Large intestine (tissue), 3 donors: ENCODE data around the gene RPL6. TPM values are rescaled to one million over a fixed set of nuclear protein-coding genes. Genes with fewer than 3 reads are reported as not detected.
"Not testable (repeated sequence)": the region's sequence is repeated elsewhere in the genome, so short reads cannot be mapped to it uniquely, and the experiment has no call there.

Experiments used
- DNase-seq, 2 donors: peaks; one replicate each; pipeline versions ENCODE4 v3.0.0 to v3.0.0-alpha.2; 2013
- H3K27ac ChIP-seq: one replicate; pipeline ENCODE4 v1.5.1; 2013; ENCODE audit warnings: low read length
- H3K27me3 ChIP-seq: 2 replicates; pipeline ENCODE4 v1.6.1; 2013; ENCODE audit warnings: low read length; ENCODE audit not compliant: control insufficient read depth, insufficient read depth
- H3K36me3 ChIP-seq: 2 replicates; pipeline ENCODE4 v1.6.1; 2013; ENCODE audit warnings: low read length; ENCODE audit not compliant: control insufficient read depth, insufficient read depth
- H3K4me1 ChIP-seq: one replicate; pipeline ENCODE4 v1.6.1; 2013; ENCODE audit warnings: low read length; ENCODE audit not compliant: control insufficient read depth, insufficient read depth
- H3K4me3 ChIP-seq: one replicate; pipeline ENCODE4 v1.5.1; 2013; ENCODE audit warnings: low read length
- H3K9me3 ChIP-seq: one replicate; pipeline ENCODE4 v1.6.1; 2013; ENCODE audit warnings: mild to moderate bottlenecking, low read depth, low read length, moderate library complexity; ENCODE audit not compliant: control insufficient read depth
- WGBS: methylation state at CpG from one replicate; pipeline ENCODE4 v1.1.5; 2013; ENCODE audit warnings: low lambda C conversion rate; ENCODE audit not compliant: insufficient coverage; 5-methylcytosine and 5-hydroxymethylcytosine counted together
- polyA plus RNA-seq: library from polyadenylated mRNA; unstranded; fragments of 120-200 nt; gene quantifications from one replicate; pipeline ENCODE4 v1.2.1, GENCODE V29; 2013

Gene RPL6
- polyA plus RNA-seq, 1 donor: 2,028 TPM

DNA sequence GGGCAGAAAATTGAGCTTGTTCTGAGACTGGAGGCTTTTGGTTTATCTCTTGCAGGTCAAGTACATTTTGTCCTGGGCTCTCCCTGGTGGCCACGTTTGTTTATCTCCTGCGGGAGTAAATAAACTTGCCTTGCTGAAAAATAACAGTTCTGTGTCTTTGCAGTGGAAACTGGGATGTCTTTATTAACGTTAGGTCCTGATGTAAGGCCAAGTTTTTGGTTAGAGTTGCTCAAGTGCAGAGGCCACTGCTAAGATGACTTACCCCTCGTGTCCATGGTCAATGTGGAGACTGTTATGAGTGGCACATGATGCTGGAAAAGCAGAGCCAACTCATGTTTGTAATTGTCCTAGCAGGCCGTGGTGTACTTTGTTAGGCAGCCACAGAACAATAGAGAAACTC lies 13.1 kb upstream of the RPL6 start:
- H3K36me3 ChIP-seq: no peaks in the 10 kb centered on the region
- WGBS: no CpG with 5 or more reads among the region's 5 CpGs
- DNase-seq: no peak
- H3K27ac ChIP-seq: no peak overlapping the region
- H3K4me3 ChIP-seq: no peak overlapping the region
- peaks cover 9% of the 10 kb centered on the region for H3K4me1 ChIP-seq
- H3K27me3 ChIP-seq: no peaks in the 10 kb centered on the region
- H3K9me3 ChIP-seq: no peaks in the 10 kb centered on the region

DNA sequence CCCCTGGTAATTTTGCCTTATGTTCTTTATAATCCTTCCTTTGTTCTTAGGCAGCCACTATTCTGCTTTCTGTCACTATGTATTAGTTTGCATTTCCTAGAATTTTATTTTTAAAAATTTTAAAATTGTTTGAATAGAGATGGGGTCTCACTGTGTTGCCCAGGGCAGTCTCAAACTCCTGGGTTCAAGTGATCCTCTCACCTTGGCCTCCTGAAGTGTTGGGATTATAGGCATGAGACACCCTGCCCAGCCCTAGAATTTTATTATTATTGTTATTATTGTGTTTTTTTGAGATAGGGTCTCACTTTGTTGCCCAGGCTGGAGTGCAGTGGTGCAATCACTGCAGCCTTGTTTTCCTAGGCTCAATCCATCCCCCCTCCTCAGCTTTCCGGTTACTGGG lies 12.0 kb upstream of the RPL6 start:
- no peaks in the 10 kb centered on the region for H3K9me3 ChIP-seq
- H3K27ac ChIP-seq: no peak overlapping the region
- no peaks in the 10 kb centered on the region for H3K27me3 ChIP-seq
- peaks cover 9% of the 10 kb centered on the region for H3K4me1 ChIP-seq
- no peak overlapping the region for H3K4me3 ChIP-seq
- no CpG with 5 or more reads among the region's 1 CpG for WGBS
- H3K36me3 ChIP-seq: no peaks in the 10 kb centered on the region
- no peak for DNase-seq

GRCh38 chr12:112420740-112421139 lies 11.3 kb upstream of the RPL6 start:
- DNase-seq: no peak
- no peak overlapping the region for H3K4me3 ChIP-seq
- no peaks in the 10 kb centered on the region for H3K9me3 ChIP-seq
- no peaks in the 10 kb centered on the region for H3K36me3 ChIP-seq
- 48% methylated on average over 2 of the region's 3 CpGs for WGBS
- no peaks in the 10 kb centered on the region for H3K27me3 ChIP-seq
- no peak overlapping the region for H3K27ac ChIP-seq
- H3K4me1 ChIP-seq: peaks cover 9% of the 10 kb centered on the region

- Histone ChIP-seq H3K4me1 (peaks cover 9% of the 10 kb centered on the region), H3K9me3 (no peaks in the 10 kb centered on the region), H3K36me3 (no peaks in the 10 kb centered on the region), H3K27ac (peak overlapping the region; percentile 95), H3K4me3 (peak overlapping the region; percentile 98), H3K27me3 (no peaks in the 10 kb centered on the region)
- peak; percentile 67 to 76 for DNase-seq
- no CpG with 5 or more reads among the region's 31 CpGs for WGBS
These were observed 10.1 kb upstream of the RPL6 start for GRCh38 chr12:112419297-112420133.

DNA sequence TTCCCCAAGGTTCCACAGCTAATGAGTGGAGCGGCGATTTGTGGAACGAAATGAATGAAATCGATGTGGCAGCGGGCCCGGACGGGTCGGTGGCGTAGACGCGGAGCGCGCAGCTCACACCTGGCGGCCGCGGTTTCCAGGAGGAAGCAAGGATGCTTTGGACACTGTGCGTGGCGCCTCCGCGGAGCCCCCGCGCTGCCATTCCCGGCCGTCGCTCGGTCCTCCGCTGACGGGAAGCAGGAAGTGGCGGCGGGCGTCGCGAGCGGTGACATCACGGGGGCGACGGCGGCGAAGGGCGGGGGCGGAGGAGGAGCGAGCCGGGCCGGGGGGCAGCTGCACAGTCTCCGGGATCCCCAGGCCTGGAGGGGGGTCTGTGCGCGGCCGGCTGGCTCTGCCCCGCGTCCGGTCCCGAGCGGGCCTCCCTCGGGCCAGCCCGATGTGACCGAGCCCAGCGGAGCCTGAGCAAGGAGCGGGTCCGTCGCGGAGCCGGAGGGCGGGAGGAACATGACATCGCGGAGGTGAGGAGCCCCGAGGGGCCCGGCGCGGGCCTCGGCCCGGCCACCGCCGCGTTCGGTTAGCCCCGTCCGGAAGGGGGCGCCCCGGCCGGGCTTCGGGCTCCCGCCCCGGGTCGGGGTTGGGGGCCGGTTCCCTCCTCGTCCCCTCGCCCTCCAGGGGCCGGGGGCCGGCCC lies 9.3 kb upstream of the RPL6 start, which contains the start of gene PTPN11:
Gene PTPN11, plus strand, starts transcription at position 340 of the 689 bp plus-strand sequence. Its CDS starts 165 bp downstream, at position 505.
- Histone ChIP-seq H3K27me3 (no peaks in the 10 kb centered on the region), H3K36me3 (no peaks in the 10 kb centered on the region), H3K4me1 (peaks cover 9% of the 10 kb centered on the region), H3K4me3 (peak within 1 kb of the TSS; percentile 98), H3K27ac (peak within 1 kb of the TSS; percentile 95), H3K9me3 (no peaks in the 10 kb centered on the region)
- WGBS: no CpG with 5 or more reads among the region's 89 CpGs
- peak; percentile 77 to 93 for DNase-seq

DNA sequence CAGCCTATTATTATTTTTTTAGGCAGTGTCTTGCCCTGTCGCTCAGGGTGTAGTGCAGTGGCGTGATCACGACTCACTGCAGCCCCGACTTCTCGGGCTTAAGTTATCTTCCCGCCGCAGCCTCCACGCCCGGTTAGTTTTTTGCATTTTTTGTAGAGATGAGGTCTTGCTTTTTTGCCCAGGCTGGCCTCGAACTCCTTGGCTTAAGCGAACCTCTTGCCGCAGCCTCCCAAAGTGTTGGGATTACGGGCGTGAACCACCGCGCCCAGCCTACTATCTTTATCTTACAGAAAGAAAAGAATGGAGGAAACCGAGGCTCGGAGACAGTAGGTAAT lies 8.8 kb upstream of the RPL6 start:
- no peak for DNase-seq
- Histone ChIP-seq H3K27me3 (no peaks in the 10 kb centered on the region), H3K4me3 (peak overlapping the region; percentile 98), H3K9me3 (no peaks in the 10 kb centered on the region), H3K4me1 (peaks cover 9% of the 10 kb centered on the region), H3K36me3 (no peaks in the 10 kb centered on the region), H3K27ac (peak overlapping the region; percentile 95)
- 0% methylated on average over 1 of the region's 18 CpGs for WGBS

- not testable (repeated sequence) for DNase-seq, H3K27me3 ChIP-seq, H3K27ac ChIP-seq, H3K9me3 ChIP-seq, H3K36me3 ChIP-seq, H3K4me3 ChIP-seq, H3K4me1 ChIP-seq
- WGBS: no CpG with 5 or more reads among the region's 4 CpGs
These were observed 6.1 kb upstream of the RPL6 start for GRCh38 chr12:112415457-112415856.

DNA sequence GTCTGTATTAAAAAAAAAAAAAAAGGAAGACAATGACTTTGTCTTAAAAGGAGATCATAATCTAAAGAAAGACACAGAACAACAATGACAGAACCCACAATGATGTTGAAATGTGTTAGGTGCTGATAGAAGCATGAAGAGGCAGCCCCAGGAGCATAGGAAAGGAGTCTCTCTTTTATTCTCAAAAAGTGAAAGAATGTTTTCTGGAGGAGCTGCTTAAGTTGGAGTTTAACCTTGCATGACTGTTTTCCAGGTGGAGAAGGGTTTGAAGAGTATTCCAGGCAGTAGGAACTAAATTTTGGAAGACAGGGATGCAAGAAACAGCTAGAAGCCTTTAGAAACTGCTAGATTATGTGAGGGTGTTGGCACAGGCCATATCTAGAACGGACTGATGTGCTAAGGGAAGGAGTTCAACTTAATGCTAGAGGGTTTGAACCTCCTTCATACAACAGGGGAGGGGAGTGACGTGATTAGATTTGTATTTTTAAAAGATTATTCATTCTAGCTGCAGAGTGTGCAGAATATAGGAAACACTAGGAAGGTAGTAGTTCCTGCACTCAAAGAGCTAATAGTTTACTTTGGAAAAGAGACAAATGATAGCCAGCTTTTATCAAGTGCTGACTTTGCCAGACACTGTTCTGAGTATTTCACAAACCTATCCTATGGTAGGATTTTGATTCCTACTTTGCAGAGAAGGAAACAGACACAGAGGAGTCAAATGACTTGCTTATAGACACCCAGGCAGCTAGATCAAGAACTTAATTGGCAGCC lies 4.6 kb upstream of the RPL6 start:
- Histone ChIP-seq H3K4me1 (peaks cover 4% of the 10 kb centered on the region), H3K27me3 (no peaks in the 10 kb centered on the region), H3K27ac (no peak overlapping the region), H3K36me3 (no peaks in the 10 kb centered on the region), H3K4me3 (no peak overlapping the region), H3K9me3 (no peaks in the 10 kb centered on the region)
- no peak for DNase-seq
- WGBS: 57% methylated on average over 1 of the region's 2 CpGs

- no peak for DNase-seq
- Histone ChIP-seq H3K27ac (no peak overlapping the region), H3K36me3 (peaks cover 32% of the 10 kb centered on the region), H3K9me3 (no peaks in the 10 kb centered on the region), H3K27me3 (no peaks in the 10 kb centered on the region), H3K4me3 (no peak overlapping the region), H3K4me1 (peaks cover 3% of the 10 kb centered on the region)
- WGBS: no CpG with 5 or more reads among the region's 14 CpGs
These were observed 470 bp upstream of the RPL6 start for GRCh38 chr12:112409906-112410244.

GRCh38 chr12:112408621-112409020 lies 784 bp downstream of the RPL6 start:
- Histone ChIP-seq H3K4me1 (peaks cover 3% of the 10 kb centered on the region), H3K4me3 (peak overlapping the region; percentile 99), H3K36me3 (peaks cover 42% of the 10 kb centered on the region), H3K9me3 (no peaks in the 10 kb centered on the region), H3K27ac (peak overlapping the region; percentile 94), H3K27me3 (no peaks in the 10 kb centered on the region)
- DNase-seq: no peak
- 0% methylated on average over 1 of the region's 5 CpGs for WGBS
